H9 (cell line): ENCODE data around the gene GAPT. TPM values are rescaled to one million over a fixed set of nuclear protein-coding genes. Genes with fewer than 3 reads are reported as not detected.

Experiments
- DNase-seq: peaks from one replicate; pipeline ENCODE4 v3.0.0-alpha.2; 2017
- H2AFZ ChIP-seq: one replicate; pipeline ENCODE4 v1.6.1; 2013; ENCODE audit warnings: mild to moderate bottlenecking, low read length, control low read depth, moderate library complexity
- H2AK5ac ChIP-seq: 2 replicates; pipeline ENCODE4 v1.6.1; 2013; ENCODE audit warnings: low read length, control low read depth, mixed read lengths; ENCODE audit not compliant: insufficient read length
- H2BK120ac ChIP-seq: one replicate; pipeline ENCODE4 v1.6.1; 2013; ENCODE audit warnings: low read depth, mild to moderate bottlenecking, low read length, control low read depth, inconsistent platforms; ENCODE audit not compliant: poor library complexity, severe bottlenecking
- H2BK12ac ChIP-seq: 2 replicates; pipeline ENCODE4 v1.6.1; 2013; ENCODE audit warnings: low read length, control low read depth, mixed read lengths, low read depth; ENCODE audit not compliant: insufficient read length
- H2BK15ac ChIP-seq: 2 replicates; pipeline ENCODE4 v1.6.1; 2013; ENCODE audit warnings: low read depth, low read length, control low read depth
- H2BK20ac ChIP-seq: one replicate; pipeline ENCODE4 v1.6.1; 2013; ENCODE audit warnings: low read depth, mild to moderate bottlenecking, low read length, control low read depth, inconsistent platforms; ENCODE audit not compliant: poor library complexity, severe bottlenecking
- H2BK5ac ChIP-seq: 2 replicates; pipeline ENCODE4 v1.6.1; 2013; ENCODE audit warnings: low read length, control low read depth, mixed read lengths; ENCODE audit not compliant: insufficient read length
- H3K14ac ChIP-seq: 2 replicates; pipeline ENCODE4 v1.6.1; 2013; ENCODE audit warnings: low read length, control low read depth; ENCODE audit not compliant: insufficient read depth
- H3K18ac ChIP-seq: 2 replicates; pipeline ENCODE4 v1.6.1; 2013; ENCODE audit warnings: low read depth, mild to moderate bottlenecking, mixed read lengths, low read length, control low read depth; ENCODE audit not compliant: insufficient read length
- H3K23ac ChIP-seq: 2 replicates; pipeline ENCODE4 v1.6.1; 2013; ENCODE audit warnings: low read length, control low read depth, mixed read lengths, low read depth; ENCODE audit not compliant: insufficient read length
- H3K23me2 ChIP-seq: 2 replicates; pipeline ENCODE4 v1.6.1; 2013; ENCODE audit warnings: low read depth, mild to moderate bottlenecking, mixed read lengths, low read length, control low read depth; ENCODE audit not compliant: insufficient read length, poor library complexity, severe bottlenecking
- H3K27ac ChIP-seq: 2 replicates; pipeline ENCODE4 v1.5.1; 2013; ENCODE audit warnings: low read length, control low read depth, mixed read lengths, low read depth; ENCODE audit not compliant: insufficient read length
- H3K27me3 ChIP-seq: 2 replicates; pipeline ENCODE4 v1.6.1; 2013; ENCODE audit warnings: low read length, control low read depth, inconsistent platforms; ENCODE audit not compliant: insufficient read depth
- H3K4ac ChIP-seq: 2 replicates; pipeline ENCODE4 v1.6.1; 2013; ENCODE audit warnings: low read depth, mild to moderate bottlenecking, control low read depth, inconsistent platforms, low read length, moderate library complexity
- H3K4me1 ChIP-seq: 2 replicates; pipeline ENCODE4 v1.6.1; 2013; ENCODE audit warnings: low read length, control low read depth, inconsistent platforms; ENCODE audit not compliant: insufficient read depth
- H3K4me2 ChIP-seq: 2 replicates; pipeline ENCODE4 v1.6.1; 2013; ENCODE audit warnings: low read length, control low read depth, mixed read lengths; ENCODE audit not compliant: insufficient read length, insufficient read depth
- H3K56ac ChIP-seq: 2 replicates; pipeline ENCODE4 v1.6.1; 2013; ENCODE audit warnings: low read depth, mild to moderate bottlenecking, mixed read lengths, low read length, control low read depth; ENCODE audit not compliant: insufficient read length
- H3K79me1 ChIP-seq: 2 replicates; pipeline ENCODE4 v1.6.1; 2013; ENCODE audit warnings: low read depth, mild to moderate bottlenecking, moderate library complexity, low read length, control low read depth, inconsistent platforms; ENCODE audit not compliant: insufficient read depth, poor library complexity, severe bottlenecking
- H3K79me2 ChIP-seq: 2 replicates; pipeline ENCODE4 v1.6.1; 2013; ENCODE audit warnings: low read length, control low read depth, inconsistent platforms; ENCODE audit not compliant: insufficient read depth
- H3K9ac ChIP-seq: 2 replicates; pipeline ENCODE4 v1.6.1; 2013; ENCODE audit warnings: low read length, control low read depth, mixed read lengths; ENCODE audit not compliant: insufficient read length; ENCODE audit errors: extremely low read depth
- H3K9me3 ChIP-seq: one replicate; pipeline ENCODE4 v1.6.1; 2013; ENCODE audit warnings: low read depth, low read length, inconsistent platforms; ENCODE audit not compliant: control insufficient read depth
- H3T11ph ChIP-seq: one replicate; pipeline ENCODE4 v1.6.1; 2013; ENCODE audit warnings: mild to moderate bottlenecking, low read length, control low read depth, inconsistent platforms
- H4K20me1 ChIP-seq: one replicate; pipeline ENCODE4 v1.6.1; 2013; ENCODE audit not compliant: control insufficient read depth, insufficient read length, insufficient read depth
- H4K5ac ChIP-seq: 2 replicates; pipeline ENCODE4 v1.6.1; 2013; ENCODE audit warnings: low read depth, mild to moderate bottlenecking, mixed read lengths, low read length, control low read depth; ENCODE audit not compliant: insufficient read length
- H4K8ac ChIP-seq: replicated peaks from 2 replicates; pipeline ENCODE4 v1.6.1; 2013; ENCODE audit warnings: low read length, control low read depth, mixed read lengths, low read depth; ENCODE audit not compliant: insufficient read length
- H4K91ac ChIP-seq: 2 replicates; pipeline ENCODE4 v1.6.1; 2013; ENCODE audit warnings: low read depth, mild to moderate bottlenecking, moderate library complexity, mixed read lengths, low read length, control low read depth; ENCODE audit not compliant: insufficient read length
- H3K27ac Mint-ChIP-seq, 3 experiments: 2 replicates in 2 of 3; 3 replicates in 1 of 3; pipeline ENCODE4 v1.8.0; 2020 to 2021; ENCODE audit warnings: mixed read lengths in 3 of 3, mild to moderate bottlenecking in 1 of 3, moderate library complexity in 1 of 3
- H3K27me3 Mint-ChIP-seq: 2 replicates; pipeline ENCODE4 v1.8.0; 2021; ENCODE audit warnings: low read depth, mild to moderate bottlenecking, moderate library complexity, mixed read lengths
- H3K36me3 Mint-ChIP-seq, 3 experiments: 2 replicates in 2 of 3; 3 replicates in 1 of 3; pipeline ENCODE4 v1.8.0; 2020 to 2021; ENCODE audit warnings: low read depth in 3 of 3, mixed read lengths in 3 of 3; ENCODE audit not compliant: insufficient read depth in 1 of 3
- H3K4me1 Mint-ChIP-seq, 2 experiments: 2 replicates each; pipeline ENCODE4 v1.8.0; 2020; ENCODE audit warnings: mixed read lengths in 2 of 2
- H3K4me3 Mint-ChIP-seq, 2 experiments: 2 replicates in 1 of 2; 3 replicates in 1 of 2; pipeline ENCODE4 v1.8.0; 2020 to 2021; ENCODE audit warnings: mild to moderate bottlenecking in 2 of 2, mixed read lengths in 2 of 2, moderate library complexity in 1 of 2
- H3K9me3 Mint-ChIP-seq, 2 experiments: 2 replicates in 1 of 2; 3 replicates in 1 of 2; pipeline ENCODE4 v1.8.0; 2020; ENCODE audit warnings: mild to moderate bottlenecking in 2 of 2, mixed read lengths in 2 of 2, moderate library complexity in 1 of 2
- WGBS: extraction: QIAGEN DNeasy Blood & Tissue Kit; methylation state at CpG from one replicate; pipeline ENCODE4 v1.1.7; 2013; ENCODE audit warnings: missing lambda C conversion rate, low lambda C conversion rate, mixed read lengths; ENCODE audit not compliant: insufficient read length; ENCODE audit errors: extremely low coverage; 5-methylcytosine and 5-hydroxymethylcytosine counted together
- total RNA-seq: library from RNA; stranded (reverse); gene quantifications from 2 replicates; pipeline ENCODE4 v1.2.1, GENCODE V29; 2021
- TF ChIP-seq, protein P1 (sequence below): fragments of 200-600 bp; sonication (generic); conservative IDR thresholded peaks from 3 replicates; pipeline ENCODE4 v1.8.0; 2021; ENCODE audit warnings: antibody characterized with exemption, mild to moderate bottlenecking

GAPT gene
- total RNA-seq, 1 experiment from 2014 or later: not detected

DNA sequence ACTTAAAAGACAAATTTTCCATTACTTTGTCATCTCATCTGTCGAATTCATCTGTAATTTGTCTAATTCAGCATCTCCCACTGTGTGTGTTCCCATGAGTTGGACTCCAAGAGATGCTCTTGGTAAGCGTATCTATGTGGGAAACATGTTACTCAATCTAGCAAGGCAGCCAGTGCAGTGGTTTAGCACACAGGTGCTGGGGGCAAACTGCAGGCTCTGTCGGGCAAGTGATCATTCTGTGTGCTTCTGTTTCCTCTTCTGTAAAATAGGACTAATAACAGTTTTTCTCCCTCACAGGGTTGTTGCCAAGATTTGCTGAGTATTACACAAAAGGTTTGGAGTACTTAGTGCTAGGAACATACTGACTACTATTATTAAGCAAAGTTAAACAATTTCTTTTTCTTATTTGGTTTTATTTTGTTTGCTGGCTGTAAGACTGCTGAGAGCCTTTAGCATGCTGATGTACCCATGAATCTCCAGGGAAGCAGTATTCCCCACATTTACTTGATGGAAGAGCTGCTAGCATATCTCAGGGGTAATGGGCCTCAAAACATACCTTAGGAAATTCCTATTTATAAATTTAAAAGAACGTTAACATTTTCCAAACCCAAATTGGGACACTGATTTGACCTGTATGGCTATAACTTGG is 709 bp upstream of the GAPT start:
- Histone ChIP-seq H3T11ph (no peak overlapping the region), H3K23me2 (no peaks in the 10 kb centered on the region), H3K4ac (no peak overlapping the region), H2AK5ac (no peak overlapping the region), H3K9me3 (no peaks in the 10 kb centered on the region), H4K8ac (no peak overlapping the region), H3K18ac (no peak overlapping the region), H2BK15ac (no peak overlapping the region), H2AFZ (no peak overlapping the region), H3K27me3 (no peaks in the 10 kb centered on the region), H2BK120ac (no peak overlapping the region), H3K27ac (no peak overlapping the region), H3K4me2 (no peak overlapping the region), H3K9ac (no peak overlapping the region), H3K79me1 (no peaks in the 10 kb centered on the region), H3K79me2 (no peaks in the 10 kb centered on the region), H3K56ac (no peak overlapping the region), H2BK12ac (no peak overlapping the region), H4K5ac (no peak overlapping the region), H3K14ac (no peak overlapping the region), H2BK20ac (no peak overlapping the region), H3K23ac (no peak overlapping the region), H2BK5ac (no peak overlapping the region), H4K20me1 (no peaks in the 10 kb centered on the region), H4K91ac (no peak overlapping the region), H3K4me1 (no peaks in the 10 kb centered on the region; the same call in 1 of the 2 replicates)
- no peaks in the 10 kb centered on the region for H3K36me3 Mint-ChIP-seq
- TF ChIP-seq, protein P1, sequence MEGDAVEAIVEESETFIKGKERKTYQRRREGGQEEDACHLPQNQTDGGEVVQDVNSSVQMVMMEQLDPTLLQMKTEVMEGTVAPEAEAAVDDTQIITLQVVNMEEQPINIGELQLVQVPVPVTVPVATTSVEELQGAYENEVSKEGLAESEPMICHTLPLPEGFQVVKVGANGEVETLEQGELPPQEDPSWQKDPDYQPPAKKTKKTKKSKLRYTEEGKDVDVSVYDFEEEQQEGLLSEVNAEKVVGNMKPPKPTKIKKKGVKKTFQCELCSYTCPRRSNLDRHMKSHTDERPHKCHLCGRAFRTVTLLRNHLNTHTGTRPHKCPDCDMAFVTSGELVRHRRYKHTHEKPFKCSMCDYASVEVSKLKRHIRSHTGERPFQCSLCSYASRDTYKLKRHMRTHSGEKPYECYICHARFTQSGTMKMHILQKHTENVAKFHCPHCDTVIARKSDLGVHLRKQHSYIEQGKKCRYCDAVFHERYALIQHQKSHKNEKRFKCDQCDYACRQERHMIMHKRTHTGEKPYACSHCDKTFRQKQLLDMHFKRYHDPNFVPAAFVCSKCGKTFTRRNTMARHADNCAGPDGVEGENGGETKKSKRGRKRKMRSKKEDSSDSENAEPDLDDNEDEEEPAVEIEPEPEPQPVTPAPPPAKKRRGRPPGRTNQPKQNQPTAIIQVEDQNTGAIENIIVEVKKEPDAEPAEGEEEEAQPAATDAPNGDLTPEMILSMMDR: no peak
- no CpG with 5 or more reads among the region's 4 CpGs for WGBS
- no peaks in the 10 kb centered on the region for H3K9me3 Mint-ChIP-seq
- peak overlapping the region in 2 of 3 experiments; percentile 10 to 82; a peak in 2 of 7 replicates for H3K27ac Mint-ChIP-seq
- H3K4me3 Mint-ChIP-seq: no peak overlapping the region
- no peaks in the 10 kb centered on the region for H3K27me3 Mint-ChIP-seq
- peaks cover 14 to 21% of the 10 kb centered on the region in 2 experiments for H3K4me1 Mint-ChIP-seq
- DNase-seq: no peak
